NT2/D1 (cell line): ENCODE data around the gene CEP112.

Experiments used
- DNase-seq: peaks from one replicate; pipeline ENCODE4 v3.0.0-alpha.2; 2011; ENCODE audit warnings: low read depth, low spot score
- H3K27me3 ChIP-seq: 2 replicates; pipeline ENCODE4 v1.6.0; 2011; ENCODE audit warnings: mild to moderate bottlenecking; ENCODE audit not compliant: insufficient read length, insufficient read depth
- H3K36me3 ChIP-seq: 2 replicates; pipeline ENCODE4 v1.6.1; 2011; ENCODE audit warnings: mild to moderate bottlenecking, low read length, mixed read lengths; ENCODE audit not compliant: insufficient read depth, insufficient read length
- H3K4me1 ChIP-seq: 2 replicates; pipeline ENCODE4 v1.5.1; 2011; ENCODE audit not compliant: insufficient read depth, insufficient read length
- H3K4me3 ChIP-seq: 2 replicates; pipeline ENCODE4 v1.5.1; 2011; ENCODE audit warnings: low read depth; ENCODE audit not compliant: insufficient read length
- H3K9ac ChIP-seq: 2 replicates; pipeline ENCODE4 v1.6.0; 2011; ENCODE audit warnings: low read depth; ENCODE audit not compliant: insufficient read length
- H3K9me3 ChIP-seq: 2 replicates; pipeline ENCODE4 v1.5.1; 2011; ENCODE audit warnings: mild to moderate bottlenecking, low read length; ENCODE audit not compliant: insufficient read depth
- SUZ12 ChIP-seq: IDR thresholded peaks from 2 replicates; pipeline ENCODE4 v1.6.1; 2011; ENCODE audit not compliant: insufficient read length, insufficient read depth; ENCODE audit errors: extremely low read depth
- YY1 ChIP-seq: IDR thresholded peaks from 2 replicates; pipeline ENCODE4 v1.6.1; 2011; ENCODE audit not compliant: insufficient read length, insufficient read depth
- ZNF274 ChIP-seq: IDR thresholded peaks from 2 replicates; pipeline ENCODE4 v1.6.1; 2011; ENCODE audit warnings: mild to moderate bottlenecking, low read depth, low read length

Gene CEP112

GRCh38 chr17:65660947-65661346 is 531.0 kb downstream of the CEP112 start:
- Histone ChIP-seq H3K4me1 (no peaks in the 10 kb centered on the region), H3K36me3 (no peaks in the 10 kb centered on the region), H3K27me3 (no peaks in the 10 kb centered on the region), H3K9me3 (no peaks in the 10 kb centered on the region), H3K4me3 (no peak overlapping the region), H3K9ac (no peak overlapping the region)
- DNase-seq, result no peak
- TF ChIP-seq YY1, result no peak

- H3K27me3 ChIP-seq, result no peaks in the 10 kb centered on the region
- H3K36me3 ChIP-seq, result no peaks in the 10 kb centered on the region
- H3K4me1 ChIP-seq, result no peaks in the 10 kb centered on the region
- DNase-seq, result no peak
- no peaks in the 10 kb centered on the region for H3K9me3 ChIP-seq
- TF ChIP-seq YY1 (no peak), ZNF274 (no peak), SUZ12 (no peak)
- no peak overlapping the region for H3K9ac ChIP-seq
- no peak overlapping the region for H3K4me3 ChIP-seq
Measured at GRCh38 chr17:65660078-65660477, 531.9 kb downstream of the CEP112 start.

- TF ChIP-seq YY1 (no peak), ZNF274 (no peak), SUZ12 (no peak)
Measured at GRCh38 chr17:65659512-65659911, 532.4 kb downstream of the CEP112 start.

GRCh38 chr17:65657251-65657828 is 534.6 kb downstream of the CEP112 start:
- Histone ChIP-seq H3K27me3 (no peaks in the 10 kb centered on the region), H3K4me3 (no peak overlapping the region), H3K4me1 (no peaks in the 10 kb centered on the region), H3K36me3 (no peaks in the 10 kb centered on the region), H3K9ac (no peak overlapping the region), H3K9me3 (no peaks in the 10 kb centered on the region)
- DNase-seq, result no peak
- no peak for TF ChIP-seq ZNF274
- no peak for TF ChIP-seq SUZ12
- TF ChIP-seq YY1, result no peak

More at GRCh38 chr17:65659512-65659911, 532.4 kb downstream of the CEP112 start:
- no peaks in the 10 kb centered on the region for H3K4me1 ChIP-seq
- no peak overlapping the region for H3K9ac ChIP-seq
- no peaks in the 10 kb centered on the region for H3K9me3 ChIP-seq
- H3K4me3 ChIP-seq, result no peak overlapping the region
- no peaks in the 10 kb centered on the region for H3K27me3 ChIP-seq
- DNase-seq, result no peak
- H3K36me3 ChIP-seq, result no peaks in the 10 kb centered on the region

- H3K4me3 ChIP-seq, result no peak overlapping the region
- no peaks in the 10 kb centered on the region for H3K4me1 ChIP-seq
- DNase-seq, result no peak
- no peaks in the 10 kb centered on the region for H3K27me3 ChIP-seq
- no peaks in the 10 kb centered on the region for H3K36me3 ChIP-seq
- TF ChIP-seq ZNF274 (no peak), YY1 (no peak), SUZ12 (no peak)
- H3K9me3 ChIP-seq, result no peaks in the 10 kb centered on the region
- H3K9ac ChIP-seq, result no peak overlapping the region
Measured at GRCh38 chr17:65656390-65657250, 535.3 kb downstream of the CEP112 start.

- H3K4me1 ChIP-seq, result no peaks in the 10 kb centered on the region
- H3K9ac ChIP-seq, result no peak overlapping the region
- no peak for DNase-seq
- H3K4me3 ChIP-seq, result no peak overlapping the region
- H3K9me3 ChIP-seq, result no peaks in the 10 kb centered on the region
- no peaks in the 10 kb centered on the region for H3K27me3 ChIP-seq
- H3K36me3 ChIP-seq, result no peaks in the 10 kb centered on the region
- TF ChIP-seq YY1 (no peak), ZNF274 (no peak), SUZ12 (no peak)
Measured at GRCh38 chr17:65655706-65656105, 536.2 kb downstream of the CEP112 start.

GRCh38 chr17:65644545-65644944 is 547.4 kb downstream of the CEP112 start:
- Histone ChIP-seq H3K4me3 (no peak overlapping the region), H3K9ac (no peak overlapping the region), H3K27me3 (no peaks in the 10 kb centered on the region), H3K36me3 (no peaks in the 10 kb centered on the region), H3K4me1 (no peaks in the 10 kb centered on the region), H3K9me3 (peaks cover 26% of the 10 kb centered on the region)
- TF ChIP-seq YY1, result no peak
- TF ChIP-seq ZNF274, result no peak
- no peak for TF ChIP-seq SUZ12
- no peak for DNase-seq
